Activated naive CD8-positive, alpha-beta T cell treated with anti-CD3 and anti-CD28 coated beads, Interleukin-2, amount 50 U/mL, for 24 hours (primary cell): ENCODE measurements around the gene ANKRD63.

Experiments
- ATAC-seq: fragments of 150-1000 bp; cut with Tn5 transposase; one replicate; pipeline ENCODE4 v1.10.0; 2021
- DNase-seq: peaks from one replicate; pipeline ENCODE4 v3.0.0; 2021
- H3K27ac Mint-ChIP-seq: one replicate; pipeline ENCODE4 v1.8.0; 2021; ENCODE audit warnings: mild to moderate bottlenecking, mixed read lengths
- H3K27me3 Mint-ChIP-seq: one replicate; pipeline ENCODE4 v1.8.0; 2021; ENCODE audit warnings: mixed read lengths
- H3K36me3 Mint-ChIP-seq: one replicate; pipeline ENCODE4 v1.8.0; 2021; ENCODE audit warnings: low read depth, mixed read lengths
- H3K4me1 Mint-ChIP-seq: one replicate; pipeline ENCODE4 v1.8.0; 2021; ENCODE audit warnings: mixed read lengths
- H3K4me3 Mint-ChIP-seq: one replicate; pipeline ENCODE4 v1.8.0; 2021; ENCODE audit warnings: mild to moderate bottlenecking, moderate library complexity, mixed read lengths
- H3K9me3 Mint-ChIP-seq: one replicate; pipeline ENCODE4 v1.8.0; 2021; ENCODE audit warnings: mixed read lengths

Gene ANKRD63

GRCh38 chr15:40322531-40323238 lies 39.8 kb upstream of the ANKRD63 start:
- H3K9me3 Mint-ChIP-seq = no peaks in the 10 kb centered on the region
- ATAC-seq = no peak

DNA sequence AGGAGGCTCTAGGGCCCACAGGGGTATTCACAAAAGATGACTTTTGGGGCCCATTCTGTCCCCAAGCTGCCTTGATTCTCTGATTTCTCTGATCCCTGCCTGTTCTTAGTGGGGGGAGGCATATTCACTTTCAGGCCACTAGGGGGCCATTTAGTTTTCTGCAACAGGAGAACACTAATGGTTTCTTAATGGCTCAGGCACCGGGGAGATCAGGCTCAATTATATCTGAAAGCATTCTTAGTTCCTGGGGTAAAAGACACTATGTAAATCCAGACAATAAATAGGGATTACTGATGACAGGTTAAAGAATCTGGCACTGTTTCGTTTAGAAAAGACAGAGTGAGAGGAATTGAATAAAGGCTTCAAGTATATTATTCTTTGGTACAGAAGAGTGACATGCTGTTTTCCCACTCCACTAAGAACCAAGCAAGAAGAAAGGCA lies 38.1 kb upstream of the ANKRD63 start:
- H3K9me3 Mint-ChIP-seq = no peaks in the 10 kb centered on the region
- H3K36me3 Mint-ChIP-seq = peaks cover 3% of the 10 kb centered on the region
- no peaks in the 10 kb centered on the region for H3K27me3 Mint-ChIP-seq
- ATAC-seq = no peak
- peak; percentile 45 for DNase-seq
- H3K4me3 Mint-ChIP-seq = no peak overlapping the region
- peaks cover 26% of the 10 kb centered on the region for H3K4me1 Mint-ChIP-seq
- H3K27ac Mint-ChIP-seq = no peak overlapping the region

More at GRCh38 chr15:40322531-40323238, 39.8 kb upstream of the ANKRD63 start:
- H3K4me1 Mint-ChIP-seq = peaks cover 26% of the 10 kb centered on the region
- no peak overlapping the region for H3K27ac Mint-ChIP-seq
- DNase-seq = no peak
- no peaks in the 10 kb centered on the region for H3K27me3 Mint-ChIP-seq
- H3K4me3 Mint-ChIP-seq = peak overlapping the region; percentile 60
- H3K36me3 Mint-ChIP-seq = peaks cover 3% of the 10 kb centered on the region

DNA sequence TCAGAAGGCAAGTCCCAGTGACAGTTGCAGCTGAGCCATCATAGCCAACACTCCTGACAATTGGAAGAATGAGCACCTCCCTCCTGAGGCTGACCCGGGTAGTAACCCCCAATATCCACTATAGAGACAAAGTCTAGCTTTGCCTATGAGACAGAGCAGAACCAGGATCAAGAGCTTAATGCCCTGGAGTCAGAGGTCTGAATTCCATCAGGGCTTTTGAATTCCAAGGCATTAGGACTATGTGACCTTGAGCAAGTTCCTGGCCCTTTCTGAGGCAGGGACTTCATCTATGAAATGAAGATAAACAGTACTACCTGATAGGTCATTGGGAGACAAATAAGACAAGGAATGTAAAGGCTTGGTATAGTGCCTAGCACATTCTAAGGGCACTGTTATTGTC lies 37.5 kb upstream of the ANKRD63 start:
- H3K4me3 Mint-ChIP-seq = no peak overlapping the region
- H3K27me3 Mint-ChIP-seq = no peaks in the 10 kb centered on the region
- peaks cover under 1% of the 10 kb centered on the region for H3K36me3 Mint-ChIP-seq
- H3K9me3 Mint-ChIP-seq = no peaks in the 10 kb centered on the region
- ATAC-seq (no peak), DNase-seq (no peak)
- H3K4me1 Mint-ChIP-seq = peaks cover 21% of the 10 kb centered on the region
- H3K27ac Mint-ChIP-seq = no peak overlapping the region

- no peaks in the 10 kb centered on the region for H3K9me3 Mint-ChIP-seq
- H3K4me1 Mint-ChIP-seq = peaks cover 20% of the 10 kb centered on the region
- no peak overlapping the region for H3K27ac Mint-ChIP-seq
- ATAC-seq = no peak
- H3K36me3 Mint-ChIP-seq = no peaks in the 10 kb centered on the region
- H3K27me3 Mint-ChIP-seq = no peaks in the 10 kb centered on the region
- DNase-seq = no peak
- H3K4me3 Mint-ChIP-seq = no peak overlapping the region
Measured at GRCh38 chr15:40317580-40317979, 34.7 kb upstream of the ANKRD63 start.

GRCh38 chr15:40316931-40317330 lies 34.1 kb upstream of the ANKRD63 start:
- no peaks in the 10 kb centered on the region for H3K36me3 Mint-ChIP-seq
- H3K27me3 Mint-ChIP-seq = no peaks in the 10 kb centered on the region
- no peaks in the 10 kb centered on the region for H3K9me3 Mint-ChIP-seq
- ATAC-seq (no peak), DNase-seq (no peak)
- no peak overlapping the region for H3K27ac Mint-ChIP-seq
- no peak overlapping the region for H3K4me3 Mint-ChIP-seq
- H3K4me1 Mint-ChIP-seq = peaks cover 16% of the 10 kb centered on the region

DNA sequence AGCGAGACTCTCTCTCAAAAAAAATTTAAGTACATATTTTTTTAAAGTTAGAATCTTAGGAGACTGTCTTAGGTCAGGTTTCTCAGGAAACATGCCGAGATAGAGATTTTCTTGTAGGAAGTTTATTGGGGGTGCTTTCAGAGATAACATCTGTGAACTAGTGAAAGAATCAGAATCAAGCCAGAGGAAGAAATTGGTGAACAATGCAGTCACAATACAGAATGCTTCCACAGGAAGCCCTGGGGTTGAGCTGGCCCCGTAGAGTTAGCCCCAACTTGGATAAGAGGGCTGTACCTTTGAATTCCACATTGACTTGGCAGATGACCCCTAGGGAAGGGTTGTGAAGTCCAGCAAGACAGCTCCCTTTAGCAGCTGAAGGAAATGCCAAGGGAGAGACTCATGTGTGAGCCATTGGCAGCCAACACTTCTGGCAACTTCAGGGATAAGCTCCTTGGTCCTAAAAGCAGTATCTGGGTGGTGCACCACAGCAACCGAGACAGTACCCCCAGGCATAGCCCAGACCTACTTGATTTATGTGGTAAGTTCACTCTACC lies 31.9 kb upstream of the ANKRD63 start:
- H3K4me3 Mint-ChIP-seq = no peak overlapping the region
- H3K27me3 Mint-ChIP-seq = no peaks in the 10 kb centered on the region
- H3K9me3 Mint-ChIP-seq = no peaks in the 10 kb centered on the region
- no peak overlapping the region for H3K27ac Mint-ChIP-seq
- DNase-seq = no peak
- ATAC-seq = no peak
- no peaks in the 10 kb centered on the region for H3K36me3 Mint-ChIP-seq
- peaks cover 15% of the 10 kb centered on the region for H3K4me1 Mint-ChIP-seq

- no peak overlapping the region for H3K4me3 Mint-ChIP-seq
- peaks cover 25% of the 10 kb centered on the region for H3K4me1 Mint-ChIP-seq
- ATAC-seq = no peak
- no peak for DNase-seq
- no peaks in the 10 kb centered on the region for H3K36me3 Mint-ChIP-seq
- H3K9me3 Mint-ChIP-seq = no peaks in the 10 kb centered on the region
- no peaks in the 10 kb centered on the region for H3K27me3 Mint-ChIP-seq
- H3K27ac Mint-ChIP-seq = no peak overlapping the region
Measured at GRCh38 chr15:40313531-40314398, 30.9 kb upstream of the ANKRD63 start.

DNA sequence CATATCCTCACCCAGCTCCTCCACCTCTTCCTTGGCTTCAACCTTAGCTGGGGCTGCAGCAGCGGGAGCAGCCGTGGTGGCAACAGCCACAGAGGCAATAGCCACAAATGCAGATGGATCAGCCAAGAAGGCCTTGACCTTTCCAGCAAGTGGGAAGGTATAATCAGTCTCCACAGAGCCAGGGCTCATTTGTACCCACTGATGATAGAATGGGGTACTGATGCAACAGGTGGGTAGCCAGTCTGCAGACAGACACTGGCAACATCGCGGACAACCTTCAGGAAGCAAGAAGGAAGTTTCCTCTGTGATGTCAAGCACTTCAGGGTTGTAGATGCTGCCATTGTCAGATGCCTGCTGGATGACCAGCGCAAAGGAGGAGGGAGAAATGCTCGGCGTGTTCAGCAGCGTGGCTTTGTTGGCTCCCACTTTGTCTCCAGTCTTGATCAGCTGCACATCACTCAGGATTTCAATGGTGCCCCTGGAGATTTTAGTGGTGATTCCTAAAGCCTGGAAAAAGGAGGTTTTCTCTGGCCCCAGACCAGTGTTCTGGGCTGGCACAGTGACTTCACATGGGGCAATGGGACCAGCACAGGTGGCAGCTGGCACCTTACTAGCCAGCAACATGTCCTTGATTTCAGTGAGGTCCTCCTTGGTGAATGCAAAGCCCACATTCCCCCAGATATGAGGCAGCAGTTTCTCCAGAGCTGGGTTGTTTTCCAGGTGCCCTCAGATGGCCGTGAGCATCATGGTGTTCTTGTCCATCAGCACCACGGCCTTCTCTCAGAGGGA lies 29.7 kb upstream of the ANKRD63 start:
- Mint-ChIP-seq H3K36me3 (no peaks in the 10 kb centered on the region), H3K4me3 (no peak overlapping the region), H3K27ac (no peak overlapping the region), H3K27me3 (no peaks in the 10 kb centered on the region), H3K9me3 (no peaks in the 10 kb centered on the region), H3K4me1 (peaks cover 28% of the 10 kb centered on the region)
- ATAC-seq (no peak), DNase-seq (no peak)

GRCh38 chr15:40310993-40311392 lies 28.1 kb upstream of the ANKRD63 start:
- no peak overlapping the region for H3K4me3 Mint-ChIP-seq
- no peak for ATAC-seq
- no peaks in the 10 kb centered on the region for H3K9me3 Mint-ChIP-seq
- H3K36me3 Mint-ChIP-seq = no peaks in the 10 kb centered on the region
- H3K4me1 Mint-ChIP-seq = peaks cover 35% of the 10 kb centered on the region
- no peak overlapping the region for H3K27ac Mint-ChIP-seq
- H3K27me3 Mint-ChIP-seq = no peaks in the 10 kb centered on the region
- DNase-seq = no peak

- H3K4me1 Mint-ChIP-seq = peaks cover 36% of the 10 kb centered on the region
- H3K36me3 Mint-ChIP-seq = no peaks in the 10 kb centered on the region
- DNase-seq (peak; percentile 79), ATAC-seq (peak; percentile 29)
- H3K9me3 Mint-ChIP-seq = no peaks in the 10 kb centered on the region
- H3K27me3 Mint-ChIP-seq = no peaks in the 10 kb centered on the region
- peak overlapping the region; percentile 91 for H3K4me3 Mint-ChIP-seq
- H3K27ac Mint-ChIP-seq = peak overlapping the region; percentile 82
Measured at GRCh38 chr15:40310001-40310959, 27.4 kb upstream of the ANKRD63 start.

GRCh38 chr15:40309344-40309862 lies 26.5 kb upstream of the ANKRD63 start:
- Mint-ChIP-seq H3K4me1 (peaks cover 37% of the 10 kb centered on the region), H3K27ac (peak overlapping the region; percentile 93)

DNA sequence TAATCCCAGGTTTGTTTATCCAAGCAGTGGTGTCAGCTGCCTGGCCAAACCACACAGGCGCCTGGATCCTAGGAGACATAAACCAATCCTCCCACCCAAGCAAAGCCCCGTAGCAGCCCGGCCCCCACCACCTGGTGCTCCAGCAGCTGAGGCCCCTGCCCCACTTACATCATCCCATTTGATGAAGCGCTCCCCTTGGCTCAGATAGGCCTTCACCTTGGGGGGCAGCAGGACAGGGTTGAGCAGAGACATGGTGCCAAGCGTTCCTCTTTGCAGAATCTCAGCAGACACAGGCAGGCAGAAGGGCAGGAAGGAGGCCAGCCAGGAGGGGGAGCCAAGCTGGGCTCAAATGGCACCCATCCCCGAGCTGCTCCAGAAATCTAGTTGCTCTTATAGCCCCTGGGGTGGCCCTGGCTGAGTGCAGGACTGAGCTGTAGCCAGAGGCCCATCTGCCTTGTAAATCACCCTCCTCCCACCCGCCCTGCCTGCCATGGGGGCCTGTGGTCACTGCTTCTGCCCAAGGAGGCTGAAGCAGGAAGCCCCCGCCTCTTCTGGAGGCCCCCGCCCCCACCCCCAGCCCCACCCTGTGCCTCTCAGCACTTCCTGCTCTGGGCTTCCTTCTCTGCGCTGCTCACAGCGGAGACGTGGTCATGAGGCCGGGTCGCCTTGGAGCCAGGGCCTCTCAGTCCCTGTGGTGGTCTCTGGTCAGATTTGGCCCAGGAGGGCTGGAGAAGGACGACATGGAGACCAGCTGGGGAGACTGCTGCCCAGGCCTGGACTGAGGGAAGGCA lies 24.8 kb upstream of the ANKRD63 start, which contains the start of gene PLCB2:
Gene PLCB2, minus strand, starts transcription at position 515 of the 791 bp plus-strand sequence. Its CDS starts 263 bp downstream, at position 252.
- DNase-seq (peak; percentile 70), ATAC-seq (peak; percentile 77)
- Mint-ChIP-seq H3K27ac (peak within 1 kb of the TSS; percentile 93), H3K27me3 (no peaks in the 10 kb centered on the region), H3K9me3 (no peaks in the 10 kb centered on the region), H3K4me3 (peak within 1 kb of the TSS; percentile 91), H3K36me3 (no peaks in the 10 kb centered on the region), H3K4me1 (peaks cover 28% of the 10 kb centered on the region)

More at GRCh38 chr15:40309344-40309862, 26.5 kb upstream of the ANKRD63 start:
- DNase-seq (no peak), ATAC-seq (no peak)
- H3K9me3 Mint-ChIP-seq = no peaks in the 10 kb centered on the region
- H3K36me3 Mint-ChIP-seq = no peaks in the 10 kb centered on the region
- H3K4me3 Mint-ChIP-seq = peak overlapping the region; percentile 91
- H3K27me3 Mint-ChIP-seq = no peaks in the 10 kb centered on the region
